Mesothelial cell of epicardium (in vitro differentiated cells): ENCODE measurements around the gene PCBP1. TPM values are rescaled to one million over a fixed set of nuclear protein-coding genes. Genes with fewer than 3 reads are reported as not detected.

ENCODE experiments used
- DNase-seq, 2 experiments: peaks; one replicate each; pipeline ENCODE4 v3.0.0; 2021; ENCODE audit warnings: low spot score in 2 of 2; ENCODE audit not compliant: unreplicated experiment in 2 of 2
- H3K27ac Mint-ChIP-seq: 2 replicates; pipeline ENCODE4 v1.8.0; 2021; ENCODE audit warnings: mixed read lengths
- H3K27me3 Mint-ChIP-seq: 2 replicates; pipeline ENCODE4 v1.8.0; 2021; ENCODE audit warnings: low read depth, mixed read lengths
- H3K36me3 Mint-ChIP-seq: 2 replicates; pipeline ENCODE4 v1.8.0; 2021; ENCODE audit warnings: mixed read lengths
- H3K4me1 Mint-ChIP-seq: 2 replicates; pipeline ENCODE4 v1.8.0; 2021; ENCODE audit warnings: mixed read lengths
- H3K4me3 Mint-ChIP-seq: 2 replicates; pipeline ENCODE4 v1.8.0; 2021; ENCODE audit warnings: mild to moderate bottlenecking, moderate library complexity, mixed read lengths
- H3K9me3 Mint-ChIP-seq: 2 replicates; pipeline ENCODE4 v1.8.0; 2021; ENCODE audit warnings: mixed read lengths
- CTCF ChIP-seq: fragments of 200-600 bp; sonication (generic); IDR thresholded peaks from one replicate; pipeline ENCODE4 v1.5.0; 2021; ENCODE audit warnings: antibody characterized with exemption; ENCODE audit not compliant: unreplicated experiment
- total RNA-seq: library from RNA; stranded (reverse); gene quantifications from 3 replicates; pipeline ENCODE4 v1.2.1, GENCODE V29; 2021

Gene PCBP1
- total RNA-seq, 1 donor from 2014 or later, result 245 TPM

DNA sequence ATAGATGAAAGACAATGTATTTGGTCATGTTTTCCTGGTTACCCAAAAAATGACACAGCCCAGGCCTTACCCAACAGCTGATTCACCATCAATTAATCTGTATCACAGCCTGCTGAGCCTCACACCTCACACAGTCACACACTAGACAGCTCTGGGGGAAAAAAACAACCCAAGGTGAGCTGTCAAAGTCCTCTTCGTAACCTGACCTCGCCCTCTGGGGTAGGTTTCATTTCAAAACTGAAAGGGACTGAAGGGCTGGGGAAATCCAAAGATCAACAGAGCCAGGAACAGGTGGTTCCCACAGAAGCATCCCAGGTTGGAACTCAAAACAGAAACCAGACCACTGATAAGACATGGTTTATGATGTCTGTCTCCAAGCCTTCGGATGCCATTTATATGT is 18.2 kb upstream of the PCBP1 start:
- H3K9me3 Mint-ChIP-seq, result no peaks in the 10 kb centered on the region
- H3K4me1 Mint-ChIP-seq, result peaks cover 25% of the 10 kb centered on the region
- no peak for DNase-seq
- TF ChIP-seq CTCF, result no peak
- peak overlapping the region; percentile 90 for H3K27ac Mint-ChIP-seq
- no peaks in the 10 kb centered on the region for H3K27me3 Mint-ChIP-seq
- peaks cover 28% of the 10 kb centered on the region for H3K36me3 Mint-ChIP-seq
- no peak overlapping the region for H3K4me3 Mint-ChIP-seq

DNA sequence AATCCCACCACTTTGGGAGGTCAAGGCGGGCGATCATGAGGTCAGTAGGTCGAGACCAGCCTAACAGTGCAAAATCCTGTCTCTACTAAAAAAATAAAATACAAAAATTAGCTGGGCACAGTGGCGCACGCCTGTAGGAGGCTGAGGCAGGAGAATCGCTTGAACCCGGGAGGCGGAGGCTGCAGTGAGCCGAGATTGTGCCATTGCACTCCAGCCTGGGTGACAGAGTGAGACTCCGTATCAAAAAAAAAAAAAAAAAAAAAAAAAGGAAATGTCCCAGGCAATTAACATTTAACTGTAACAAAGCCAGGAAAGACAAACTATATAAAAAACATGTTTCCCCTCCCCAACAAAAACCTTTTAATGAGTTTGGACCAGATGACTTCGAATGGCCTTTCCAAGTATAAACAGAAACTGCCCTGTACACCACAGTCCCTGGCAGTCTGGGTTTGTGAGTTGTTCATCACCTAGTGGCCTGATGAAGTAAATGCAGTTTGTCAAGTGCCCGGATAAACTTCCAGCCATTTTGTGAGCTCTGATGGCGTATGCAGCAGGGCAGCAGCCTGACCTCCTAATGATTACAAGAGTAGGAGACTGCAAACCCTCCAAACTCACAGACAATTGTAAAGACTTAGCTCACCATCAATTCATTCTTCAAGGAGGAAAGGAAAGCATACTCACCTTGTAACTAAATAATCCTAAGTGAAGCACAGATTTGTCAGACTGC is 16.6 kb upstream of the PCBP1 start:
- H3K36me3 Mint-ChIP-seq, result peaks cover 27% of the 10 kb centered on the region
- no peak overlapping the region for H3K4me3 Mint-ChIP-seq
- TF ChIP-seq CTCF, result peak; percentile 90
- H3K27ac Mint-ChIP-seq, result peak overlapping the region; percentile 98
- no peaks in the 10 kb centered on the region for H3K9me3 Mint-ChIP-seq
- peak in 1 of 2 experiments; percentile 52 for DNase-seq
- H3K27me3 Mint-ChIP-seq, result no peaks in the 10 kb centered on the region
- H3K4me1 Mint-ChIP-seq, result peaks cover 25% of the 10 kb centered on the region

- Mint-ChIP-seq H3K4me1 (peaks cover 30% of the 10 kb centered on the region), H3K4me3 (no peak overlapping the region), H3K9me3 (no peaks in the 10 kb centered on the region), H3K27me3 (no peaks in the 10 kb centered on the region), H3K36me3 (peaks cover 27% of the 10 kb centered on the region), H3K27ac (peak overlapping the region; percentile 95)
- no peak for DNase-seq
- TF ChIP-seq CTCF, result no peak
These were observed 13.8 kb upstream of the PCBP1 start for GRCh38 chr2:70073493-70073892.

GRCh38 chr2:70078384-70078783 is 8.9 kb upstream of the PCBP1 start:
- H3K9me3 Mint-ChIP-seq, result no peaks in the 10 kb centered on the region
- DNase-seq, result no peak
- no peak overlapping the region for H3K4me3 Mint-ChIP-seq
- peaks cover 37% of the 10 kb centered on the region for H3K36me3 Mint-ChIP-seq
- H3K27ac Mint-ChIP-seq, result peak overlapping the region; percentile 84
- H3K27me3 Mint-ChIP-seq, result no peaks in the 10 kb centered on the region
- H3K4me1 Mint-ChIP-seq, result peaks cover 12% of the 10 kb centered on the region
- TF ChIP-seq CTCF, result no peak

DNA sequence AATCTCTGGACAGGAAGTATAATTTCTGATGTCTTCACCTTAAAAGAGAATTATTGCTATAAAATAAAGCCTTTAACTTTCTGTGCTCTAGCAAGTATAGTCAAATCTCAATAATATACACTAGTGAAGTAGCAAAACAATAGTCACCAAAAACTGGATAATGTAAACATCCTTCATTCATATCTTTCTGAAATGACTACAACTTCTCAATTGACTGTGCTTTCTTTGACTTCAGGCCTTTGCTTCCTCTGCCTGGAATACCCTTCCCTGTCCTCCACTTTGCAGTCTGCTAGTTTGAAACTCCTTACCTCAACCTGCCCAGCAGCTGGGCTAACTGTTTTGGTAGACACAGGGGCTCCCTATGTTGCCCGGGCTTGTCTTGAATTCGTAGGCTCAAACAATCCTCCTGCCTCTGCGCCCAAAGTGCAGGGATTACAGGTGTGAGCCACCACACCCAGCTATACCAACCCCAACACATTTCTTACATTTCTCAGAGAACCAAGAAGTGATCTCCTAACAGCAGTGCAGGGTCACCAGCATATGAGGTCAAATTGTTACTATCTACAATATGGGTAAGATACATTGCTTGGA is 6.6 kb upstream of the PCBP1 start:
- DNase-seq, result no peak
- no peak for TF ChIP-seq CTCF
- Mint-ChIP-seq H3K9me3 (no peaks in the 10 kb centered on the region), H3K4me3 (no peak overlapping the region), H3K36me3 (peaks cover 36% of the 10 kb centered on the region), H3K4me1 (peaks cover 29% of the 10 kb centered on the region), H3K27me3 (no peaks in the 10 kb centered on the region), H3K27ac (peak overlapping the region; percentile 54)
